Right forelimb (tissue), 1 donor: Measurements from ENCODE around the gene MEF2B.
"Not testable (repeated sequence)": the region's sequence is repeated elsewhere in the genome, so short reads cannot be mapped to it uniquely, and the experiment has no call there.

ENCODE experiments used
- DNase-seq: peaks from one replicate; pipeline ENCODE4 v3.0.0-alpha.2; 2018

The MEF2B gene

DNA sequence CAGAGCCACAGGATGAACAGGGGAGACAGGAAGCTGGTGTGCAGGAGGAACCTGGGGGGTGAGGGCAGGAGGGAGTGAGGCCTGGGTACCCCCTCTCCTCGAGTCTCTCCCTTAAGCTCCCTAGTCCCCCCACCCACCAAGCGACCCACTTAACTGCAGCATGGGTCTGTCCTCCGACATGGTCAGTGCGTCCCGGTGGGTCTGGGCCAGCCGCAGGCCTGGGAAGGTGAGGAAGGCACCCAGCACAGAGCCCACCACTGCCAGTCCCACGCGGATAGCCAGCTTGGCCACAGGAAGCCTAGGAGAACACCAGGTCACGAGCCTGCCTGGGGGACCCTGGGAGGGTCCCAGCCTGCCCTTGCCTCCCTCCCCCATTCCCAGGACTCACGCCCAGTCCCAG is 48.7 kb downstream of the MEF2B start:
- DNase-seq = no peak

DNA sequence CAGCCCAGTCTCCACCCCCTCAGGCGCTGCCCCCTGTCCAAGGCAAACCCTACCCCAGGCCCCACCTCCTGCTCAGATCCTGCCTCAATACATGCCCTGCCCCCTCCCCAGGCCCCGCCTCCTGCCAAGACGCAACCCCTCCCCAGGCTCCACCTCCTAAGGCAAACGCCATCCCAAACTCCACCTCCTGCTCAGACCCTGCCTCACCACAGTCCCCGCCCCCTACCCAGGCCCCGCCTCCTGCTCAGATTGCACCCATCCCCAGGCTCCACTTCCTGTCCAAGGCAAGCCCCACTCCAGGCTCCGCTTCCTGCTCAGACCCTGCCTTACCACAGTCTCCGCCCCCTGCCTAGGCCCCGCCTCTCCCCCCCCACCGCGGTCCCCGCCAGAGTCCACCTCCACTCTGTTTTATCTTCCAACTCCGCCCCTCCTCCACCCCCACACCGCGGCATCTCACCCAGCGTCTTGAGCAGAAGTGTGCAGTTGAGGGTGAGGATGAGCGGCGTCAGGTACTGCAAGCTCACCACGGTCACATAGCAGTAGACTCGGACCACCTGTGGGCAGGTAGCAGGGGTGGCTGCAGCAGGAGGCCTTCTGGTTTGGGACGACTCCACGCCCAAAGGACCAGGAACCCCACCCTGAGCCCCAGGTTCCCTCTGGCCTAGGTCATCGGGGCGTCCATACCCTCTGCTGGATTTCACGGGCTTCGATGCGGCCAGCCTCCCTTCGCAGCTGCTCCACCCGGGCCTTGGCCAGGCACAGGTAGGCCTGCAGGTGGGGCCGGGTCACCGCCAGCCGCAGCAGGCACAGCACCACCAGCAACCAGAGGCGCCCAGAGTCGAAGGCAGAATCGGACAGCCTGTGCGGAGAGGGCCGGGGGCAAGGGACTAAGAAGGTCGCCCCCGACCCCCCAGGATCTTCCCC is 49.5 kb downstream of the MEF2B start:
- peak; percentile 67 for DNase-seq

DNA sequence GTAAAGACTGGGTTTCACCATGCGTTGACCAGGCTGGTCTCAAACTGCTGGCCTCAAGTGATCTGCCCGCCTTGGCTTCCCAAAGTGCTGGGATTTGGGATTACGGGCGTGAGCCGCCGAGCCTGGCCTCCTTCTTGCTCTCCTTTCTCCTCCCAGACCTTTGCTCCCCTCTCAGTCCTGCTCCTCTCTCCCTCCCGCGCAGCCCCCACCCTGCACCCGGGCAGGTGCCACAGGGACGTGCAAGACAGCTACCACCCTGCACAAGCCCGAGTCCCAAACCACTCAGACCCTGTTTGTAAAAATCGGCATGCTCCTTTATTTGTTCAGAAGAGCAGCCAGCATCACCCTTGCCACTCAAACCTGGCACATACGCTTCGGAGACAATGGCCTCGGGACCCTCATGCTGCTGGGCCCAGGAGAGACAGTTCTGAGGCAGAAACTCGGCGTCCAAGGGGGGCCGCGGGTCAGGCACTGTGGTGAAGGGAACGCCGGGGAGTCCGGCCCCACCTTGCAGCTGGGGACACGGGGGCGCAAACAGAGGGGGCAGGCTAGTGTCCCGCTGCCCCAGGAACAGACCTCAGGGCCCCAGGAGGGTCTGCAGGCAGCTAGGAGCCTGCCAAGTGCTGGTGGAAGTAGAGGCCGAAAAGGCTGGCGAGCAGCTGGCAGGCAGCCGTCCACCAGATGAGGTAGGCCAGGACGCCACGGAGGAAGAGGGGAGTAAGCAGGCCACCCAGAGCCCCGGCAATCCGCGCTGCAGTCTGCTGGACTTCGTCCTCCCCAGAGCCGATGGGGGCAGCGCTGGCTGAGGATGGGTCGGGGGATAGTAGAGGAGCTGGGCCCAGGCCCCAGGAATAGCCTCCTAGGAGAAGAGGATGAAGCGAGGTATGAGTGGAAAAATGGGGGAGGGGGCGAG is 50.5 kb downstream of the MEF2B start:
- peak; percentile 35 for DNase-seq

GRCh38 chr19:19115954-19116353 is 54.1 kb downstream of the MEF2B start:
- DNase-seq = peak; percentile 45

DNA sequence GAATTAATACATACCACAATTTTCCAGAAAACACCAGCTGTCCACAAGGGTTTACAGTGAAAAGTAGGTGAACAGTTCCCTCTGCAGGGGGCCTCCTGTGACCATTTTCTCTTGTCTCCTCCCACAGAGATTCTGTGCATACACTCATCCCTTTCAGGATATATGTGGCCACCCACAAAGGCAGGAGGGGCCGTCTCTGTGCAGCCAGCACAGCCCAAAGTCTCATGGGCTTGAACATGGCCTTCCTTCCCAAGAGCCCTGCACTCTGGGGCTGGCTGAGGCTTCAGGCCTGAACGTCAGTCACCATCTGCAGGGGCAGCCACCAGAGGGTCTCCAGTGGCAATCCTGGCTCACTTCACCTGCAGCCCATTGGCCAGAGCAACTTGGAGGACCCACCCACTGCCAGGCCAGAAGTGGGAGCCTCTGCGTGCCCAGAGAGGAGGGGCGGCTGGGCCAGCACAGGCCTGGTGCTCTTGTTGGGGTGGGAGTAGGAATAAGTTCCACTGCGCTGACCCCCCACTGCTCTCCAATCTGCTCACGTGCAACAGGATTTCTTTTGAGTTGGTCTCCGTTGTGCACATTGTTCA is 56.9 kb downstream of the MEF2B start:
- DNase-seq = no peak

DNA sequence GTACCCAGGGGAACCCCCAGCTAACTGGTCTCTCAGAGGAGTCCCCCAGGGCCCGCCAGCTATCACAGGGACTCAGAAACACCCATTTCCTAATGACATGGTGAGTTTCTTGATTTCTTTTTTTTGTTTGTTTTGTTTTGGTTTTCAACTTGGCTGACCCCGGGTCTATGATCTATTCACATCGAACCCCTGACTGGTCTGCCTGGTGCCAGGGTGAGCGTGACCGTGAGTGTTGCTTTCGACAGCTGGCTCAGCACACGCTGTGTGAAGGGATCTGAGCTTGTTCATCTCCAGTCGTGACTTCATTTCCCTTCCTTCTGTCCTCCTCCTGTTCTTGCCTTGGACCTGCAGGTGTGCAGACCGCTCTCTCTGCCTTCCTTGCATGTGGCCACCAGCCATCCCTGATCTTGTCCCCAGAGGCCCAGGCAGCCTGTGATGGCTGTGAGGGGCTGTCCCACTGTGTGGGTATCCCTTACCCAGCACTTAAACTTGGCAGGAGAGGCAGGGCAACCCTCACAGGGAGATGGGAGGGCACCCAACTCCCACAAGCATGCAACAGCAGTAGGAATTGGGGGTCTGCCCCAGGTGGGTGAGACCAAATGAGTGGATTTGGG is 58.0 kb downstream of the MEF2B start:
- DNase-seq = no peak

DNA sequence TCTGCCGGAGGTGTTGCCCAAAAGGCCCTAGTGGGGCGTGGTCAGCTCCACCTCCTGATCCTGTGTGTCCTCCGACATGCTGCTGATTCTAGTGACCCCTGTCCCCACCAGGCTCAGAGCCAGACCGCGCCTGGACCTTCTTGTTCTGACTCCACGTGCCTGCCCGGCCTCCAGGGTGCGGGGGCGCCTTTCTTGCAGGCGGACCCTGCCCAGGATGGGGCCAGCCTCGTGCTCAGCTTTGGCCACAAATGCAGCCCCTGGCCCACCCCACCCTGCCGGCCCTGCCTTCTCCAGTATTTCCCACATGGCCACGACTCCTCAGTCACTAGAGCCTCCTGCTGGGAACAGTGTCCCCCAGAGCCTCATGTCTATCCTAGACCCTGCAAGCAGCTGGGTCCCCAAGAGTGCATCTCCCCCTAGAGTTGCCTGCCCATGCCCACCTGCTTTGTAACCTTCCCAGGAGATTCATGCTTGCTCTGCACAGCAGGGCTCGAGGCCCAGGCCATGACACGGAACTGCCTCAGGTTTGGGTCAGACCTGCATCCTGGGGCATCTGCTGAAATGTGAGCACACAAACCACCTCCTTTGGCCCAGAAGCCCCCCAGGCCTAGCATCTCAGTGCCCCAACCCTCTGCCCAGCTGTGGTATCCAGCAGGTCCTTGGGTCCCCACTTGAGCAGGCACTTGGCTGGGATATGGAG is 58.8 kb downstream of the MEF2B start:
- no peak for DNase-seq

DNA sequence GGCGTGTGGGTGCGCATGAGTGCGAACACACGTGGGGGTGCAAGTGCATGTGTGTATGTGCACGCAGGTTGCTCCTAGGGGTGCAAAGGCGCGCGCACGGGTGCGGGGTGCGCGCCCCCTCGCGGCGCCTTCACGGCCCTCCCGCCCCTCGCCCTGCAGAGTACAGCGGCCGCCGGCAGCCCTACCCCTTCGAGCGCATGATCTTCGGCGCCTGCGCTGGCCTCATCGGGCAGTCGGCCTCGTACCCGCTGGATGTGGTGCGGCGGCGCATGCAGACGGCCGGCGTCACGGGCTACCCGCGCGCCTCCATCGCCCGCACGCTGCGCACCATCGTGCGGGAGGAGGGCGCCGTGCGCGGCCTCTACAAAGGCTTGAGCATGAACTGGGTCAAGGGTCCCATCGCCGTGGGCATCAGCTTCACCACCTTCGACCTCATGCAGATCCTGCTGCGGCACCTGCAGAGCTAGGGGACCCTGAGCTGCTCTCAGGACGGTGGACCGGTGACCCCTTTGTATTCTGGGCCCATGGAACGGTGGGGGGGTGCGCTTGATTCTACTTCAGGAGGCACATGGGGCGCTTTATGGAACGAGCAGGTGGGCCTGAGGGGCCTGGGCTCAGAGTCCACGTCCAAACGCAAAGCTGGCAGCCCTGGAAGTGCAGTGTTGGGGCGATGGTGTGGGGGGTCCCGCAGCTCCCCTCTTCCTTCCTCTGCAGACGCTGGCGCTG is 59.5 kb downstream of the MEF2B start:
- DNase-seq = no peak

- DNase-seq = no peak
Observed at GRCh38 chr19:19109601-19110000, 60.5 kb downstream of the MEF2B start.

GRCh38 chr19:19107654-19108053 is 62.4 kb downstream of the MEF2B start:
- no peak for DNase-seq

- DNase-seq = not testable (repeated sequence)
Observed at GRCh38 chr19:19106938-19107337, 63.1 kb downstream of the MEF2B start.

DNA sequence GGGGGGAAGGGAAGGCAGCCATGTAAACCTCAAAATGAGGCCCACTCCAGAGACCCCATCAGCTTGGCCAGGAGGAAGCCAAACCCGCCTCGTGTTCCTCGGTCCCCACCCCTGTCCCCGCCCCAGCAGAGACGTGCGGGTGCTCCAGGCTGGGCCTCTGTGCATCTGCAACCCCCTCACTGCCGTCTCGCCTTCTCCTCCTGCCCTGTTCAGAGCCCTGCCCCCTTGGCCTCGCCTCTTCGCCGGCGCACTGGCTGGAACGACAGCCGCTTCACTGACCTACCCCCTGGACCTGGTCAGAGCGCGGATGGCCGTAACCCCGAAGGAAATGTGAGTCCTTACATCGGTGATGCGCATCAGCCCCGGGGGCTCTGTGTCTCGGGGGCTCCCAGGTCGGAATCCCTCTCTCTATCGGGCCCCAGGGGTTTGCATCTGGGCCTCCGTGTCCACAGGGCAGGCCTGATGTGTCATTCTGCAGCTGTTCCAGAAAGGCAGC is 64.0 kb downstream of the MEF2B start:
- peak; percentile 60 for DNase-seq

- peak; percentile 80 for DNase-seq
Observed at GRCh38 chr19:19105365-19106055, 64.6 kb downstream of the MEF2B start.

- no peak for DNase-seq
Observed at GRCh38 chr19:19103167-19103566, 66.9 kb downstream of the MEF2B start.

- DNase-seq = not testable (repeated sequence)
Observed at GRCh38 chr19:19102566-19102965, 67.5 kb downstream of the MEF2B start.

DNA sequence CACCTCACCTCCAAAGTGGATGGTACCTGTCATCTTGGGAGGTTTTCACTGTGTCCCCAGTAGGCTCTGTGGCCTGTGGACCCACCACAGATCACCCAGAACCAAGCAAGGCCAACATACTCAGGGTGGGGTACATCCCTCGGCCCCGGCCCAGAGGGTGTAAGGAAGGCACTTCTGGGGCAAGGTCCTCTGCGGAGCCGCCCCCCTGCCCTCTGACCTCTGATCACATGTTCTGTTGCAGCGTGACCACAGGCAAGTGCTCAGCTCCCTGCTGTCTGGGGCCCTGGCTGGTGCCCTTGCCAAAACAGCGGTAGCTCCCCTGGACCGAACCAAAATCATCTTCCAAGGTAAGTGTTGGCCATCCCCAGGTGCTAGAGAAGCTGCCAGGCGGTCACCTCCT is 68.5 kb downstream of the MEF2B start:
- no peak for DNase-seq

GRCh38 chr19:19098703-19099632 is 71.1 kb downstream of the MEF2B start:
- no peak for DNase-seq

- no peak for DNase-seq
Observed at GRCh38 chr19:19098084-19098702, 71.9 kb downstream of the MEF2B start.
